Smooth muscle cell (in vitro differentiated cells): ENCODE data around the gene NLRP9. TPM values are rescaled to one million over a fixed set of nuclear protein-coding genes. Genes with fewer than 3 reads are reported as not detected.
"Not testable (repeated sequence)": the region's sequence is repeated elsewhere in the genome, so short reads cannot be mapped to it uniquely, and the experiment has no call there.

Experiments
- DNase-seq: peaks from one replicate; lab custom pipeline; 2025; ENCODE audit not compliant: unreplicated experiment; lab: John Stamatoyannopoulos, UW
- H2AFZ ChIP-seq: fragments of 200-600 bp; sonication (generic); 2 replicates; pipeline ENCODE4 v1.6.0; 2016; ENCODE audit warnings: antibody characterized with exemption, low read depth, mild to moderate bottlenecking
- H3F3A ChIP-seq: fragments of 200-600 bp; sonication (generic); 2 replicates; pipeline ENCODE4 v1.6.0; 2017; ENCODE audit warnings: antibody characterized with exemption, low read depth
- H3K27ac ChIP-seq: fragments of 200-600 bp; sonication (generic); 2 replicates; pipeline ENCODE4 v1.5.1; 2016; ENCODE audit warnings: low read depth, mild to moderate bottlenecking
- H3K27me3 ChIP-seq: fragments of 200-600 bp; sonication (generic); 2 replicates; pipeline ENCODE4 v1.6.1; 2016; ENCODE audit warnings: low read depth, mild to moderate bottlenecking
- H3K36me3 ChIP-seq: fragments of 200-600 bp; sonication (generic); 2 replicates; pipeline ENCODE4 v1.5.1; 2016; ENCODE audit warnings: low read depth
- H3K4me1 ChIP-seq: fragments of 200-600 bp; sonication (generic); 2 replicates; pipeline ENCODE4 v1.5.1; 2016; ENCODE audit warnings: low read depth
- H3K4me2 ChIP-seq: fragments of 200-600 bp; sonication (generic); 2 replicates; pipeline ENCODE4 v1.6.0; 2016; ENCODE audit warnings: mild to moderate bottlenecking
- H3K4me3 ChIP-seq: fragments of 200-600 bp; sonication (generic); 2 replicates; pipeline ENCODE4 v1.5.1; 2016; ENCODE audit warnings: mild to moderate bottlenecking
- H3K79me2 ChIP-seq: fragments of 200-600 bp; sonication (generic); 2 replicates; pipeline ENCODE4 v1.6.0; 2016; ENCODE audit warnings: low read depth, mild to moderate bottlenecking
- H3K9ac ChIP-seq: fragments of 200-600 bp; sonication (generic); 2 replicates; pipeline ENCODE4 v1.6.0; 2016; ENCODE audit warnings: low read depth
- H3K9me3 ChIP-seq: fragments of 200-600 bp; sonication (generic); replicated peaks from 2 replicates; pipeline ENCODE4 v1.5.1; 2016; ENCODE audit warnings: low read depth
- H4K20me1 ChIP-seq: fragments of 200-600 bp; sonication (generic); 2 replicates; pipeline ENCODE4 v1.6.0; 2016; ENCODE audit warnings: low read depth
- CTCF ChIP-seq: fragments of 200-600 bp; sonication (generic); IDR thresholded peaks from 2 replicates; pipeline ENCODE4 v1.5.1; 2017; ENCODE audit warnings: borderline replicate concordance, mild to moderate bottlenecking, antibody characterized with exemption; ENCODE audit not compliant: insufficient read depth, poor library complexity, severe bottlenecking
- WGBS: methylation state at CpG from one replicate; pipeline ENCODE4 v1.1.7; 2016; ENCODE audit warnings: low lambda C conversion rate; 5-methylcytosine and 5-hydroxymethylcytosine counted together
- polyA plus RNA-seq: library from polyadenylated mRNA; unstranded; fragments of >200 nt; fragmentation: Nextera tagmentation; extraction: Ambion mirVana; gene quantifications from 2 replicates; pipeline ENCODE4 v1.2.1, GENCODE V29; 2016
- total RNA-seq: library from RNA; depleted of rRNA; stranded (reverse); fragments of >200 nt; gene quantifications from 2 replicates; pipeline ENCODE4 v1.2.3, GENCODE V29; 2014

Gene NLRP9
- total RNA-seq (not detected in 2 replicates), polyA plus RNA-seq (0.07 TPM in 1 of 2 replicates, not detected in the other)

- Histone ChIP-seq H3K9ac (no peak within 1 kb of the TSS), H3K4me1 (no peaks in the 10 kb centered on the region)
- 71% methylated on average over 3 of the region's 3 CpGs for WGBS
Measured at GRCh38 chr19:55738302-55738701, at the start of gene NLRP9. Gene NLRP9 (minus strand): TSS chr19:55738402. CDS start chr19:55738374, 28 bp downstream.

GRCh38 chr19:55781112-55781511 is 42.9 kb upstream of the NLRP9 start:
- 65% methylated on average over 5 of the region's 5 CpGs for WGBS
- Histone ChIP-seq H4K20me1 (no peaks in the 10 kb centered on the region), H2AFZ (no peak overlapping the region), H3K27me3 (no peaks in the 10 kb centered on the region), H3K4me1 (no peaks in the 10 kb centered on the region), H3K36me3 (no peaks in the 10 kb centered on the region), H3K27ac (no peak overlapping the region), H3K4me3 (no peak overlapping the region), H3K9ac (no peak overlapping the region), H3K9me3 (no peaks in the 10 kb centered on the region), H3K4me2 (no peak overlapping the region), H3F3A (no peaks in the 10 kb centered on the region), H3K79me2 (no peaks in the 10 kb centered on the region)
- TF ChIP-seq CTCF: no peak
- no peak for DNase-seq

More at GRCh38 chr19:55738302-55738701, at the start of gene NLRP9:
- H3K27ac ChIP-seq: no peak within 1 kb of the TSS
- TF ChIP-seq CTCF: no peak
- no peaks in the 10 kb centered on the region for H3F3A ChIP-seq
- H3K4me3 ChIP-seq: no peak within 1 kb of the TSS
- no peaks in the 10 kb centered on the region for H3K27me3 ChIP-seq
- peaks cover 8% of the 10 kb centered on the region for H3K9me3 ChIP-seq
- H3K79me2 ChIP-seq: no peaks in the 10 kb centered on the region
- no peak within 1 kb of the TSS for H2AFZ ChIP-seq
- no peak for DNase-seq
- H4K20me1 ChIP-seq: no peaks in the 10 kb centered on the region
- H3K36me3 ChIP-seq: no peaks in the 10 kb centered on the region
- no peak within 1 kb of the TSS for H3K4me2 ChIP-seq

GRCh38 chr19:55778331-55778730 is 40.1 kb upstream of the NLRP9 start:
- H3K79me2 ChIP-seq: no peaks in the 10 kb centered on the region
- no peak for DNase-seq
- WGBS: 75% methylated on average over 16 of the region's 16 CpGs
- no peak for TF ChIP-seq CTCF
- no peaks in the 10 kb centered on the region for H3K4me1 ChIP-seq
- no peaks in the 10 kb centered on the region for H3K27me3 ChIP-seq
- no peak overlapping the region for H2AFZ ChIP-seq
- H3K9me3 ChIP-seq: no peaks in the 10 kb centered on the region
- H3K4me2 ChIP-seq: no peak overlapping the region
- no peak overlapping the region for H3K4me3 ChIP-seq
- H3K36me3 ChIP-seq: no peaks in the 10 kb centered on the region
- H3K9ac ChIP-seq: no peak overlapping the region
- H3K27ac ChIP-seq: no peak overlapping the region
- no peaks in the 10 kb centered on the region for H3F3A ChIP-seq
- no peaks in the 10 kb centered on the region for H4K20me1 ChIP-seq

- Histone ChIP-seq H3K27ac (no peak overlapping the region), H3K4me3 (no peak overlapping the region), H3K4me1 (no peaks in the 10 kb centered on the region), H3K36me3 (no peaks in the 10 kb centered on the region), H2AFZ (no peak overlapping the region), H3K9ac (no peak overlapping the region), H3K79me2 (no peaks in the 10 kb centered on the region), H3K9me3 (no peaks in the 10 kb centered on the region), H3K4me2 (no peak overlapping the region), H4K20me1 (no peaks in the 10 kb centered on the region), H3K27me3 (no peaks in the 10 kb centered on the region), H3F3A (no peaks in the 10 kb centered on the region)
- WGBS: 65% methylated on average over 7 of the region's 7 CpGs
- no peak for TF ChIP-seq CTCF
- DNase-seq: no peak
Measured at GRCh38 chr19:55777528-55777927, 39.3 kb upstream of the NLRP9 start.

- H3K27ac ChIP-seq, H3K4me1 ChIP-seq, DNase-seq, H3K27me3 ChIP-seq, H3K4me3 ChIP-seq, H3K9ac ChIP-seq, H2AFZ ChIP-seq, H4K20me1 ChIP-seq, H3K36me3 ChIP-seq, H3K9me3 ChIP-seq, H3K79me2 ChIP-seq, H3F3A ChIP-seq, H3K4me2 ChIP-seq: not testable (repeated sequence)
- WGBS: 16% methylated on average over 2 of the region's 3 CpGs
Measured at GRCh38 chr19:55769632-55770031, 31.4 kb upstream of the NLRP9 start.

GRCh38 chr19:55768818-55769217 is 30.6 kb upstream of the NLRP9 start, which contains the start of gene RFPL4AL1:
Gene RFPL4AL1 (plus strand): TSS chr19:55769118. CDS start chr19:55771805, 2,687 bp downstream.
- H3K4me1 ChIP-seq, H3K4me2 ChIP-seq, H3K9me3 ChIP-seq, H3K27me3 ChIP-seq, H2AFZ ChIP-seq, H3K79me2 ChIP-seq, H3K4me3 ChIP-seq, H3K36me3 ChIP-seq, H3K9ac ChIP-seq, H3F3A ChIP-seq, DNase-seq, H3K27ac ChIP-seq, H4K20me1 ChIP-seq: not testable (repeated sequence)
- 82% methylated on average over 5 of the region's 6 CpGs for WGBS
